GM19463 (cell line): Measurements from ENCODE around the gene FAM185A.
A peak's percentile ranks its signal among the peaks of the same experiment; 100 is the strongest.
"Not testable (repeated sequence)": the region's sequence is repeated elsewhere in the genome, so short reads cannot be mapped to it uniquely, and the experiment has no call there.

Experiments
- ATAC-seq: cut with Tn5 transposase; IDR thresholded peaks from one replicate; pipeline ENCODE4 v1.9.1; 2021; ENCODE audit warnings: mild to moderate bottlenecking, moderate library complexity; ENCODE audit not compliant: unreplicated experiment

Gene FAM185A

DNA sequence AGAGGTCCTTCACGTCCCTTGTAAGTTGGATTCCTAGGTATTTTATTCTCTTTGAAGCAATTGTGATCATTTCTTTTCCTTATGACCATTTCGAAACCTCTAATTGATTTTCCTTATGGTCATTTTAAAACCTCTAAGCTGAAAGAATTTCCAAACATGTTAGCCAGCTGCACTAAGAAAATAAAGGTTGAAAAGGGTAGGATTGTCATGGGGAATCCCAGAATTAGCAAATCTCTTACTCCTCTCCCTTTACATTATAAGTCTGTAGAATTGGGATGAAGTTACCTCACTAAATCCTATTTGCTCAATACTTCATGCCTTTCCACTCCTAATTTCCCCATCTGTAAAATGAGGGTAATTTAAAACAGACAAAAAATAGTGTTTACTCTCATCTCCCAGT lies 79.5 kb downstream of the FAM185A start:
- no peak for ATAC-seq

DNA sequence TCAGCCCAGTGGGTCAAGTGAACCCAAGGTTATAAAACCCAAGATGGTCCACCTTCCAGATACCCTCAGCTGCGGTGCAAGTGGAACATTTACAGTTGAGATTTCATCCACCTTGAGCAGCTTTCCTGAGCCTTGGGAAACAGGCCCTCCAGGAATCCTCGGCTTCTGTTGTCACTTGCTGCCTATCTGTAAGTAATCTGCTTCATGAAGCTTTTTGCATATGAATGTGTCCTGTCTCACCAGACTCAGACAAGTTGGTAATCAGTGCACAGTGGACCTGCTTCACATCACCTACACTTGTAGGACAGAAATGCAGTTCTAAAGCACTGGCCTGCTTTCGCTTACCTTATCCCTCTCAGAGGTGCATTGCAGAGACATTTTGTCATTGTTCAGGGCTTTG lies 80.3 kb downstream of the FAM185A start:
- no peak for ATAC-seq

DNA sequence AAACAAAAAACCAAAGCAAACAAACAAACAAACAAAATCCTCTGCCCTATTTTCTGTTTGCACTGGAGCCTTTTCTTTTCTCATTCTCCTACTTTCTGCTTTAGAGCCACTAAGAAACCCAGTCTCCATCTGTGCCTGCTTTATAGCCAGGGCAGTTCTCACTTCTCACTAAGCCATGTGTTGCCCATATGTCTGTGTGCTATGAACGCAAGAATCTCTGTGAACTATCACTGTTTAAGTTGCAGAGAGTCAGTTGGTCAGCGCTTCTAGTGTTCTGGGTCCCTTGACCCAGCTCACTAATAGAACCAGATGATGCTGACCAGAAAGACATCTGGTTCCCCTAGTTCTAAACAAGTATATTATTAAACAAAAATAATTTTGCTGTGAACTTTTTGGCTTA lies 81.4 kb downstream of the FAM185A start:
- ATAC-seq = no peak

DNA sequence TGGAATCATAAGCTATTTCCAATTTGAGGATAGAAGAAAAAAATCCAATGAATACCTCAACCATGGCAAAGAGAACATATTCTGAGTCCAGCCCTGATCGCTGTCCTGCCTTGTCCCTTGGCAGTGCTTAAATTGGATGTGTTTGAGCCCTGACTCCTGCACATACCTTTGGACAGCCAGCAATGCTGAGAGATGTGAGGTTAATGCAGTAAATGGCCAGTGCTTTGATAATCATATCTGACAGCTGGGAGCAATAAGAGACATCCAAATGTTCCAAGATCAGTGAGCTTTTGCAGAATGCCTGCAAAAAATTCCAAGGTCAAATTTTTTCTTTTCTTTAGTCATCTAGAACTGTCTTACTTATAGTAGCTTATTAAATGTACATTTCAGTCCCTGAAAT lies 83.9 kb downstream of the FAM185A start:
- ATAC-seq = no peak

DNA sequence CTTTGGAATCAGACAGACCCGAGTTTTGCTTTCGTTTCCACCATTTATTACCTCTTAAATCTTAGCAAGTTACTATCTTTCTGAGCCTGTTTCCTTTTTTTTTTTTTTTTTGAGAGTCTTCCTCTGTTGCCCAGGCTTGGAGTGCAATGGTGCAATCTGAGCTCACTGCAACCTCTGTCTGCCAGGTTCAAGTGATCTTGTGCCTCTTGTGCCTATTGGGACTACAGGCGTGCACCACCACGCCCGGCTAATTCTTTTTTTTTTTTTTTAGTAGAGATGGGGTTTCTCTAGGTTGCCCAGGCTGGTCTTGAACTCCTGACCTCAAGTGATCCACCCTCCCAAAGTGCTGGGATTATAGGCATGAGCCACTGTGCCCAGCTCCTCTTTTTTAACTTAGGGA lies 84.5 kb downstream of the FAM185A start:
- ATAC-seq = no peak

DNA sequence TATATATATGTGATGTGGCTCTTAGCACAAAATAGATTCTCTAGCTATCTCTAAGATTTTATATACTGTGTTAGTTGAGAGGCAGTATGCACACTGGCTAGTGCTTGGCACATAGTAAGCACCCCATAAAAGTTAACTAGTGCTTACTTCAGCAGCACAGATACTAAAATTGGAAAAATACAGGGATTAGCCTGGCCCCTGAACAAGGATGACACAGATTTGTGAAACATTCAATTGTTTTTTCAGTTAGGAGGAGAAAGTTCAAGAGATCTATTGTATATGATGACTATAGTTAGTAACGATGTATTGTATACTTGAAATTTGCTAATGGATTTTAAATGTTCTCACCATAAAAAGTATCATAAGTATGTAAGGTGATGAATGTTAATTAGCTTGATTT lies 85.7 kb downstream of the FAM185A start:
- no peak for ATAC-seq

DNA sequence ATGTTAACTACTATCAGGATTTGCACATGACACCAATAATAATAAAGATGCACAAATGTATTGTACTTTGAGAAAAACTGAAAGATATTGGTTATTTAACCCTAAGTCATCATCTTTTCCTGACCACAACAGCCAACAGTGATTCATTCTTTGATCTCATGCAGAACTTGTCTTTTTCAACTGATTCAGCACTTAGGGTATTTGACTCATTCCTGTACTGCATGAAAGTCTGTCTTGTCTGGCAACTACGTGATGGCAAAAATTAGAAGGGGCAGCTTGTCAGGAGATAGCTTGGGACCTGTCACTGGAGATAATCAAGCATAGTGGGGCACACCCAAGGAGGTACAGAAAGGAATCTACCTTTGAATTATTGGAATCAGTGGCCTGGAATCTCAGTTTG lies 86.2 kb downstream of the FAM185A start:
- ATAC-seq = peak; percentile 99

DNA sequence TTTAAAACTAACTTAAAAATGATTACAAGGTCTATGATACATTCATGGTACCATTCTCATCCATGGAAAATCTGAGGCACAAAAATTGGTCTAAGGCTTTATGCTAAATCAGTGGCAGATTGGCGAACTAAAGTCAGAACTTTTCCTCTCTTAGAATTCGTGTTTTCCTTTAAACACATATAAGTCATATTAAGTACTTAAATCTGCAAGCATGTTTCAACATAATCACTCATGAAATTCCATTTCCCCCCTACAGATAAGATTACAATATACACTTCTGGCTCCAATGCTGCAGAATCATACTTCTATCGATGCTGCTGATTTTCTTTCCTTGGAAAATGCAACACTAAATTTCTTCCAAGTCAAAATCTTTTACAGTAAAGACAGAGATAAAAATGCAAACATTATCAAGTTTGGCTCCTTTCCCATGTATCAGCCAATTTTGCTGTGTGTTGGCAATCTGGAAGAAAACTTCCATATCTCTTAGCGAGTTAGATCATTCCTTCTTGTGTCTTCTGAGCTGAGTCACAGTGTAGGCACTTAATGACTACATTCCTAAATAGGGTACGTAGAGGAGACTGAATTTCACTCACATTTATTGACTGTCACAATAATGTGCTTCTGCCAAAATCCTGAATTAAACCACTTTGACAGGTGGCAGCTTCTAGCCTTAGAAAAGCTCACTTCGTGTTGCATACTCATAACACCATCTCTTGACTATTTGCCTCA lies 87.6 kb downstream of the FAM185A start:
- no peak for ATAC-seq

DNA sequence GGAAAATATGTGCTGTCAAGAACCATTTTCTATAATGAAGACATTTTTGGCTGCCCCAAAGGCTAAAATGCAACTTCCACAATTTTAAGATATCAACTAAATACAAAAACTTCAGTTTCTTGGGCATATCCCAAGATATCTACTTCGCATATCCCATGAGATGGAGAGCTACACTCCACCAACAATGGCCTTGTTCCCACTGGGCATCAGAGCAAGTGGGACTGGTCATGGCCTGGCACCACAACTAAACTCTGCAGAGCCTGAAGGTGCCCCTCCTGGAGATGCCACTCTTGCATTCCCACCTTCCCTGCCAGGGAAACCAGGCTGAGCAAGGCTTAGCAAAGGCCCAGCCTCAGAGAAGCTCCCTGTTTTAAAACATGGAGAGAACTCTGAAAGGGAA lies 88.2 kb downstream of the FAM185A start:
- no peak for ATAC-seq

DNA sequence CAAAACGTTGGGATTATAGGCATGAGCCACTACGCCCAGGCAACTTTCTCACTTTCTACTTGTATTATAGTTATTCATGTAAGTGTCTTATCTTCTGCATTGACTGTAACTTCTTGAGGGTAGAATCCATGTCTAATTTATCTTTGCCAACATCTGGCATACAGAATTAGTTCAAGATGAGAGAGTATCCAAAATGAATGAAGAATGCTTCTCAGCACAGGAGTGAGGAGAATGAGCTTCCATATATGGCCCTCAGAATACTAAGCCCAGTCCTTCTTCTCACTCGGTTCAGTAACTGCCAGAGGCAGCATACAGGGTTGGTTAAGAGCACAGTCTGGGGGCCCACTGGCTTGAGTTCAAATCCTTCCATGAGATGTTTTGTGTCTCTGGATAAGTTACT lies 89.0 kb downstream of the FAM185A start:
- no peak for ATAC-seq

DNA sequence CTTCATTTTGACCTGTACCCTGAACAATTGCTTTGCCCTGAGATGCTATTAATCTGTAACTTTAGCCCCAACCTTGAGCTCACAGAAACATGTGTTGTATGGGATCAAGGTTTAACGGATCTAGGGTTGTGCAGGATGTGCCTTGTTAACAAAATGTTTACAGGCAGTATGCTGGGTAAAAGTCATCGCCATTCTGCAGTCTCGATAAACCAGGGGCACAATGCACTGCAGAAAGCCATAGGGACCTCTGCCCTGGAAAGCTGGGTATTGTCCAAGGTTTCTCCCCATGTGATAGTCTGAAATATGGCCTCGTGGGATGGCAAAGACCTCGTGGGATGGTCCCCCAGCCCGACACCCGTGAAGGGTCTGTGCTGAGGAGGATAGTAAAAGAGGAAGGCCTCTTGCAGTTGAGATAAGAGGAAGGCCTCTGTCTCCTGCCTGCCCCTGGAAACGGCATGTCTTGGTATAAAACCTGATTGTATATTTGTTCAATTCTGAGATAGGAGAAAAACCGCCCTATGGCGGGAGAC lies 89.8 kb downstream of the FAM185A start:
- ATAC-seq = not testable (repeated sequence)

DNA sequence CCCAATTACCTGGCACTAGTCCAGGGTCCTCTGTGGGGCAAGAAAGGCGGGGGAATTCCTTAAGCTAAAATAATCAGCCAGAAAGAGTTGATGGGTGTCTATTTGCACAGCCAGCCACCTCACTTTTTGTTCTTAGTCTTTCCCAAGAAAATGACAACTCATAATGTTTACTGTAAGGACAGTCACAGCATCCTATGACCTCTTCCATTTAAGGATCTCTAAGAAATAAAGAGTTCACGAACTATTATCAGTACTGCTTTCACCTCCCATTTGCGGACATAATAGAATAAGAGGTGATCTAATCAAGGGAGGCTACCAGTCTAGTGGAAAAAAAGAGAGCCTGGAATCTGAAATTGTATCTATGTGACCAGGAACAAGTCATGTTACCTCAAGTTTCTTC lies 91.6 kb downstream of the FAM185A start:
- ATAC-seq = no peak

DNA sequence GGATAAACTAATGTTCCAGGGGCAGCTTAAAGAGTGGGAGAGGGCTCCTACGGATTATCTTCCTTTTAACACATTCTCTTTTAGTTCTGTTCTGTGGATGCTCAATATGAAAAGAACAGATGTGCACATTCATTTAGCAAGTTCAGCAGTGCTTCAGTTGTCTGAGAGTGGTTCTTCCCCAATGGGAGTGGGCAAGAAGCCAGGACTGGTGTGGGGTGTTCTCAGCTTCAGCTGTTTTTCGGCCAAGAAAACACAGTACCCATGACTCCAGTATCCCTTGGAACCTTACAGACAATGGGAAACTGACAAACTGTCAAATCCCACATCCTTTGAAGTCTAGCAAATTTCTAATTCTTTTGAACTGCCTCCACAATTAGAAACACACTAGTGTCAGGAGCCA lies 92.5 kb downstream of the FAM185A start:
- ATAC-seq = no peak

DNA sequence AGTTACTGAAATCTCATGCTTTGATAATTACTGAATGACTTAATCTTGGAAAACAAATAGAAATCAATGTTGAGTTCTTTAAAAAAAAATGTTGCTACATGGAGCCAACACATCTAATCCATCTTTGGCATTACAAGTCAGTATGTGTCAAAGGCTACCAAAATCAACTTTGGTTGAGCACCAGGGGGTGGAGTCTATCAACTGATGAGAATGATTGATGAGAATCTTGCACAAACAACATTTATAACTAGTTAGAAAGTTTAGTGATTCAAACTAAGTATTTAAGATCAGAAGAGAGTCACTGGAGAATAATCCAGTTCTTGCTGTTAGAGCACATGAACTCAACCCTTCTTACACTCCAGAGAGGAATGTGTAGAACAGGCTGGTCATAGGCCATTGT lies 93.5 kb downstream of the FAM185A start:
- no peak for ATAC-seq

DNA sequence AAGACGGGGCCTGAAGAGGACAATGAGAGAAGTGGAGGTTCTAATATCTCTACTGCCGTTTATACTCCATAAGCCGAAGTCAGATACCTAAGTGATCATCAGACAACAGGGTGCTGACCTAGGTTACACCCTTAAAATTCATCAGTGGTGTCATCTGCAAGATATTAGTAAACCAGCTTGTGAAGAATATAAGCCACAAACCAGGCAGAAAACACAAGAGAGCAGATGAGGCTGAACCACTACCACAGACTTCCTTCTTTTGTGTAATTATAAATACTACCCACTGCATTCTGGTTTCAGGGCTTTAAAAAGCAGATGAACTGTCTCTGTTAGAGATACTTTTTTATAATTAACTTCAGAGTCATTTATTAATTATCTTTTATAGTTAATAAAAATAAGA lies 95.1 kb downstream of the FAM185A start:
- peak; percentile 79 for ATAC-seq

DNA sequence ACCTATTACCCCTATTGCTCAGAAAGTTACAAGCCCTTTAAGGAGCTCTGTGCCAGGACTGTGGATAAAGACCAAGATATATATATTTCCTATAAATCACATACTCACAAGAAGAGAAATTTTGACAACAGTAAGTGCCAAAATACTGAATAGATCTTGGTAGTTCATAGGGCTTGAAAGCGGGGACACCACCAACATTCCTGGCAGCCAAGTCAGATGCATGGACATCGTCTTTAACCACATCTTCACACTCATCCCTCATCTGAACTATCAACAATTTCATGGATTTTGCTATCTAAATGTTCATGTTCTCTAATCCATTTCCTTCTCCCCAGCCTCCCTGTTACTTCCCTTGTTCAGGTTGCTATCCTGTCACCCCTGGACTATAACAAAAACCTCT lies 96.5 kb downstream of the FAM185A start:
- no peak for ATAC-seq

DNA sequence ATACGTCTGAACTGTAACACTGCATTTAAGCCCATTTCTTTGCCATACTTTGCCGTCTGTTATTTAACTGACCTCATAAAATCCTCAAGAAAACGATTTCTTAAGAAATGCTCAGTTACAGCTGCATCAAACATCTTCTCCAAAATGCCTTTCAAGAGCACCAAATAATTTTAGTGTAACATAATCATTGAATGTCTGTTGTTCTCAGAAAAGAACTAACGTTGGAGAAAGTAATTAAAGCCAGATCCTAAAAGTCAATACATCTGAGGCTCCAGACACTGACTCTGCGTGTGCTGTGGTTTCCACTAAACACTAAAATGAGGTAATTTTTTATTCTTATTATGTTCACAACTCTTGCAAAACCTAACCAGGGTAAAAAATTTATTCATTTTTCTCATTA lies 100.3 kb downstream of the FAM185A start:
- no peak for ATAC-seq

DNA sequence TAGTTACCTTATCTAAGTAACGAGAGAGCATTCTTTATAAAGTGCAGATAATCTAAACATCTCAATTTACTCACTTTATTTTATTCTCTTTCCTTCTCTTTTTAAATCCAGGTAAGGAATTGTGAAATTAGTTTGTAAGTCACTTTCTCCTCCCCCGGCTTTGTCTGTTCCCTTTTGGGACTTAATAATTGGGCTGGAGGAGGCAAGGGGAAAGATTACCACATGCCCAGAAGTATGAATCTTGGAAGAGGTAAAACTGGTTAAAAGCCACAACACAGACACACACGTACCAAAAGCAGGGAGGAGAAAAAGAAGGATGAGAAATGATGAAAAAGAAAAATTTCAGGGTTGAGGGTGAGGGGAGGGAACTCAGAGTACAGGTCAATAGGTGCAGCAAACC lies 100.7 kb downstream of the FAM185A start:
- no peak for ATAC-seq

DNA sequence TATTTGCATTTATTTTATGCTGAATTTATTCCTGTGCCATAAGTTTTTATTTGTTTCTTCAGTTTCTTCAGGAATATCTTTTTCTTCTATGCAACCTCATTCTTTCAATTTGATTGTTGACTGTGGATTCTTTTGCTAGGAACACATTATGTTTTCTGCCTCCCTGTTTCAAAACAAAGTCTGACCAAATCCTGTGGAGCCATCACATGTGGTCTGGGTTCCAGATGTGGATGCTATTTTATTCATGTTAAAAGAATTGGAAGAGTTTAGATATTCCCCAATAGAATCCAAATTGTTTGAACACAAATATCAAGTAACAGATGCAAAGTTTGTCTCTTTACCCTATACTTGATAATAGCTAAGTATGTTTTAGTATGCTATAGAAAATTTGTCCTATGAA lies 107.2 kb downstream of the FAM185A start:
- no peak for ATAC-seq
